CD4-positive, alpha-beta memory T cell (primary cell): ENCODE measurements around the gene DACT3. TPM values are rescaled to one million over a fixed set of nuclear protein-coding genes. Genes with fewer than 3 reads are reported as not detected.
A peak's percentile ranks its signal among the peaks of the same experiment; 100 is the strongest.

Source experiments
- CTCF ChIA-PET: fragments of 350-600 bp; sonication (Branson Sonifier 250); formaldehyde crosslinking; loops from one replicate; lab custom pipeline; 2021; ENCODE audit warnings: inconsistent platforms; ENCODE audit not compliant: partially characterized antibody; lab: Charles Lee
- POLR2A ChIA-PET: fragments of 350-600 bp; sonication (Branson Sonifier 250); formaldehyde crosslinking; loops from one replicate; lab custom pipeline; 2021; ENCODE audit not compliant: partially characterized antibody; lab: Charles Lee
- DNase-seq, 5 donors: peaks; one replicate each; pipeline versions ENCODE4 v3.0.0 to v3.0.0-alpha.2; 2020 to 2022; ENCODE audit warnings: mixed read lengths in 1 of 5
- H3K27ac ChIP-seq: one replicate; pipeline ENCODE4 v1.7.0; 2013; ENCODE audit warnings: low read depth, low read length
- H3K27me3 ChIP-seq: 2 replicates; pipeline ENCODE4 v1.7.0; 2013; ENCODE audit warnings: mild to moderate bottlenecking, low read length, moderate library complexity; ENCODE audit not compliant: insufficient read depth
- H3K36me3 ChIP-seq: 2 replicates; pipeline ENCODE4 v1.7.0; 2013; ENCODE audit warnings: mild to moderate bottlenecking, low read length, moderate library complexity; ENCODE audit not compliant: insufficient read depth
- H3K4me1 ChIP-seq: 2 replicates; pipeline ENCODE4 v1.7.0; 2013; ENCODE audit warnings: mild to moderate bottlenecking, low read length, moderate library complexity; ENCODE audit not compliant: insufficient read depth
- H3K4me3 ChIP-seq, 2 donors: one replicate each; pipeline ENCODE4 v1.7.0; 2013; ENCODE audit warnings: low read length in 2 of 2, mild to moderate bottlenecking in 1 of 2
- H3K9me3 ChIP-seq, 2 donors: one replicate each; pipeline ENCODE4 v1.7.0; 2013; ENCODE audit warnings: low read length in 2 of 2, control low read depth in 1 of 2; ENCODE audit not compliant: control insufficient read depth in 1 of 2
- H3K27ac Mint-ChIP-seq, 7 donors: one replicate each; pipeline ENCODE4 v1.8.0; 2020 to 2021; ENCODE audit warnings: mixed read lengths in 7 of 7, mild to moderate bottlenecking in 6 of 7, inconsistent platforms in 3 of 7, moderate library complexity in 3 of 7
- H3K27me3 Mint-ChIP-seq, 2 donors: one replicate each; pipeline ENCODE4 v1.8.0; 2020 to 2021; ENCODE audit warnings: mixed read lengths in 2 of 2
- H3K36me3 Mint-ChIP-seq, 2 donors: one replicate each; pipeline ENCODE4 v1.8.0; 2020 to 2021; ENCODE audit warnings: mixed read lengths in 2 of 2, inconsistent platforms in 1 of 2, mild to moderate bottlenecking in 1 of 2
- H3K4me1 Mint-ChIP-seq, 4 donors: one replicate each; pipeline ENCODE4 v1.8.0; 2020 to 2021; ENCODE audit warnings: mixed read lengths in 4 of 4, mild to moderate bottlenecking in 1 of 4
- H3K4me3 Mint-ChIP-seq, 8 donors: one replicate each; pipeline ENCODE4 v1.8.0; 2020 to 2021; ENCODE audit warnings: mixed read lengths in 8 of 8, mild to moderate bottlenecking in 7 of 8, moderate library complexity in 6 of 8, inconsistent platforms in 3 of 8
- H3K9me3 Mint-ChIP-seq, 8 donors: one replicate each; pipeline ENCODE4 v1.8.0; 2020 to 2021; ENCODE audit warnings: mixed read lengths in 8 of 8, mild to moderate bottlenecking in 5 of 8, inconsistent platforms in 3 of 8, moderate library complexity in 1 of 8
- intact Hi-C: fragments of 100-400 bp; cut with micrococcal nuclease; formaldehyde crosslinking; loops from one replicate; pipeline ENCODE4 v1.15.1; 2023
- polyA plus RNA-seq, 2 donors: library from polyadenylated mRNA; unstranded; fragments of 300-500 nt; fragmentation: Illumina TruSeq; gene quantifications; one replicate each; pipeline ENCODE4 v1.2.3, GENCODE V29; 2021
- total RNA-seq, 2 experiments: library from RNA; stranded (reverse); gene quantifications; one replicate each; pipeline ENCODE4 v1.2.3, GENCODE V29; 2021

Gene DACT3
- total RNA-seq (not detected), polyA plus RNA-seq (not detected)

- Mint-ChIP-seq H3K9me3 (no peaks in the 10 kb centered on the region), H3K27ac (peak within 1 kb of the TSS; percentile 76 to 97 (median 91)), H3K4me1 (peaks cover 10 to 31% (median 15%) of the 10 kb centered on the region in 4 donors), H3K36me3 (no peaks in the 10 kb centered on the region), H3K4me3 (peak within 1 kb of the TSS; percentile 82 to 88 (median 84)), H3K27me3 (peaks cover 10 to 19% of the 10 kb centered on the region in 2 donors)
- Histone ChIP-seq H3K9me3 (no peaks in the 10 kb centered on the region), H3K27ac (peak within 1 kb of the TSS; percentile 44), H3K4me1 (peaks cover 27% of the 10 kb centered on the region), H3K27me3 (peaks cover 18% of the 10 kb centered on the region), H3K36me3 (no peaks in the 10 kb centered on the region), H3K4me3 (peak within 1 kb of the TSS; percentile 48 to 64)
- CTCF ChIA-PET = interaction anchor here (0.6 to 8.2 kb wide), 21 partner anchors 13 to 471 kb away, joined by 3 to 188 read pairs (median 5); partner anchors contain the start of gene CALM3
- peak; percentile 99 to 100 (median 99) for DNase-seq
- POLR2A ChIA-PET = interaction anchor here (0.7 to 3.2 kb wide), 19 partner anchors 24 to 595 kb away, joined by 3 to 43 read pairs (median 4); partner anchors contain the start of genes CALM3, CCDC9, GNG8 and PRKD2
- intact Hi-C loops = loop anchor here (1.0 to 2.0 kb wide), 2 partner anchors 27 to 54 kb away; no protein-coding TSS in a partner anchor
Measured at GRCh38 chr19:46661020-46661731, at the start of gene DACT3. Gene DACT3, minus strand, starts transcription at chr19:46661182. Its CDS starts 118 bp downstream, at chr19:46661064.

- peaks cover 40% of the 10 kb centered on the region for H3K36me3 ChIP-seq
- Mint-ChIP-seq H3K4me3 (no peak overlapping the region), H3K27me3 (no peaks in the 10 kb centered on the region), H3K4me1 (peaks cover 9 to 39% (median 21%) of the 10 kb centered on the region in 4 donors), H3K27ac (peak overlapping the region in 3 of 7 donors; percentile 38 to 81 (median 50)), H3K9me3 (no peaks in the 10 kb centered on the region), H3K36me3 (peaks cover 24 to 53% of the 10 kb centered on the region in 2 donors)
- H3K4me1 ChIP-seq = peaks cover 20% of the 10 kb centered on the region
- no peaks in the 10 kb centered on the region for H3K9me3 ChIP-seq
- H3K27me3 ChIP-seq = no peaks in the 10 kb centered on the region
- intact Hi-C loops = no loop called here
- CTCF ChIA-PET = interaction anchor here (0.8 to 3.2 kb wide), 2 partner anchors 18 to 130 kb away, joined by 4 to 33 read pairs; no protein-coding TSS in a partner anchor
- no peak overlapping the region for H3K27ac ChIP-seq
- H3K4me3 ChIP-seq = no peak overlapping the region
- no peak for DNase-seq
- POLR2A ChIA-PET = interaction anchor here (10.8 kb wide), 1 partner anchor 19 kb away, joined by 72 read pairs; no protein-coding TSS in a partner anchor
Measured at GRCh38 chr19:46710687-46711086, 49.7 kb upstream of the DACT3 start.

DNA sequence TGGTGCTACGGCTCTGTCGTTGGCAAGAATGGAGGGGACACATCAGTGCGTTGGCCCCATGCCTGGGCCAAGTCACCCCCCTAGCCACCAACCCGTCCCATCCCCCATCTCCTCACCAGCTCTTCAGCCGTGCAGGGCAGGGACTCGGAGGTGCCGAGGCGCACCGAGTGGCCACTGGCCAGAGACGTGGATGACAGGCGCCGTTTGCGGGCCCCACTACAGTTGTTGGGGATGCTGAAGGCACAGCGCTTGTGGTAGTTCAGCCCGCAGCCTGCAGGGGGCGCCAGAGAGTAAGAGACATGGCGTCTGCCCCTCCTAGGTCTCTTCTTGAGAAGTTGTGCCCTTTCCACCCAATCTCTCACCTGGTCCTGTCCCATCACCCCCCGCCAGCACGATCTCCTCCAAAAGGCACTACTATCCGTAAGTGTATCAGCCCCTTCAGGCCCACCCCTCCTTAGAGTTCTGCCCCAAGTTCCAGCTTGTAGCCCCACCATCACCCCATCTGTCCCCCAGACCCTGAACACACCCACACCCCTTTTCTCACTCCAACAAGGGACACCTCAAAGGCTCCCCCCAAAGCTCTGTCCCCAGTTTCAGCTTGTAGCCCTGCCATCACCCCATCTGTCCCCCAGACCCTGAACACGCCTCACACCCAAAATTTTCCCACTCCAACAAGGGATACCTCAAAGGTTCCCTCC is 43.5 kb upstream of the DACT3 start:
- H3K9me3 ChIP-seq = no peaks in the 10 kb centered on the region
- peaks cover 14% of the 10 kb centered on the region for H3K4me1 ChIP-seq
- H3K27ac Mint-ChIP-seq = peak overlapping the region; percentile 10 to 92 (median 87)
- DNase-seq = peak; percentile 74 to 83 (median 79)
- H3K36me3 Mint-ChIP-seq = peaks cover 36 to 69% of the 10 kb centered on the region in 2 donors
- peak overlapping the region in 1 of 8 donors; percentile 45 for H3K4me3 Mint-ChIP-seq
- H3K27ac ChIP-seq = no peak overlapping the region
- intact Hi-C loops = loop anchor here (1.0 kb wide), 4 partner anchors 13 to 49 kb away; partner anchors contain the start of gene PRKD2
- H3K36me3 ChIP-seq = peaks cover 72% of the 10 kb centered on the region
- CTCF ChIA-PET = interaction anchor here (0.5 to 8.9 kb wide), 24 partner anchors 10 to 441 kb away, joined by 3 to 173 read pairs (median 6); partner anchors contain the start of gene FKRP
- no peaks in the 10 kb centered on the region for H3K27me3 Mint-ChIP-seq
- no peaks in the 10 kb centered on the region for H3K27me3 ChIP-seq
- POLR2A ChIA-PET = interaction anchor here (0.6 to 5.2 kb wide), 8 partner anchors 7 to 224 kb away, joined by 3 to 57 read pairs (median 3); no protein-coding TSS in a partner anchor
- no peaks in the 10 kb centered on the region for H3K9me3 Mint-ChIP-seq
- no peak overlapping the region for H3K4me3 ChIP-seq
- H3K4me1 Mint-ChIP-seq = peaks cover 6 to 18% (median 12%) of the 10 kb centered on the region in 4 donors

DNA sequence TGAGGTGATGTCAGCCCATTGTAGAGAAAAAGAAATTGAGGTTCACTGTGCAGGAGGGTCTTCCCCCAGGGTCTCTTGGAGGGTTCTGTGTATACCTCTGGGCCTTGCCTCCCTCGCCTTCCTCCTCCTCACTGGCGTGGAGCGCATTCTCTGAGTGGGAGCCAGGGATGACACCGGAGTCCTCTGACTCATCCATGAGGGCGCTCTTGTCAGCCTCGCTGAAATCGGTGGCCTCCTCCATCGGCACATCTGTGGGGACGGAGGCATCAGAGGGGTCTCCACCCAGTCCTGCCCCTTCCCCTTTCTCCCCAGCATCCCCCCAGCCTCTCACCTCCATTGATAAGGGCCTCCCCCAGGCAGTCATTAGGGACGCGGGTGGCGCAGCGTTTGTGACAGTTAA is 39.7 kb upstream of the DACT3 start:
- H3K9me3 ChIP-seq = no peaks in the 10 kb centered on the region
- H3K4me3 ChIP-seq = no peak overlapping the region
- Mint-ChIP-seq H3K27me3 (no peaks in the 10 kb centered on the region), H3K4me3 (no peak overlapping the region), H3K4me1 (peaks cover 6 to 13% (median 9%) of the 10 kb centered on the region in 4 donors), H3K27ac (peak overlapping the region in 2 of 7 donors; percentile 54 to 76), H3K36me3 (peaks cover 51 to 70% of the 10 kb centered on the region in 2 donors), H3K9me3 (no peaks in the 10 kb centered on the region)
- no peak overlapping the region for H3K27ac ChIP-seq
- peaks cover 74% of the 10 kb centered on the region for H3K36me3 ChIP-seq
- no peak for DNase-seq
- intact Hi-C loops = no loop called here
- ChIA-PET CTCF (interaction anchor here (1.7 kb wide), 1 partner anchor 53 kb away, joined by 4 read pairs; no protein-coding TSS in a partner anchor), POLR2A (no interaction called here)
- peaks cover 14% of the 10 kb centered on the region for H3K4me1 ChIP-seq
- H3K27me3 ChIP-seq = no peaks in the 10 kb centered on the region

GRCh38 chr19:46698395-46699321 is 37.7 kb upstream of the DACT3 start:
- Mint-ChIP-seq H3K36me3 (peaks cover 49 to 67% of the 10 kb centered on the region in 2 donors), H3K4me1 (peaks cover 0 to 3% (median 0%) of the 10 kb centered on the region in 4 donors), H3K27ac (peak overlapping the region in 2 of 7 donors; percentile 60 to 88), H3K9me3 (no peaks in the 10 kb centered on the region), H3K27me3 (no peaks in the 10 kb centered on the region), H3K4me3 (no peak overlapping the region)
- no peak for DNase-seq
- Histone ChIP-seq H3K9me3 (no peaks in the 10 kb centered on the region), H3K27ac (no peak overlapping the region), H3K36me3 (peaks cover 82% of the 10 kb centered on the region), H3K4me3 (no peak overlapping the region), H3K27me3 (no peaks in the 10 kb centered on the region), H3K4me1 (no peaks in the 10 kb centered on the region)
- CTCF ChIA-PET = interaction anchor here (1.0 to 1.7 kb wide), 2 partner anchors 30 to 55 kb away, joined by 4 read pairs; no protein-coding TSS in a partner anchor
- POLR2A ChIA-PET = interaction anchor here (0.9 to 1.2 kb wide), 2 partner anchors 7 to 16 kb away, joined by 3 read pairs; no protein-coding TSS in a partner anchor
- intact Hi-C loops = no loop called here
